Suprapubic skin (tissue), 4 donors: ENCODE results near the gene OR51V1. TPM values are rescaled to one million over a fixed set of nuclear protein-coding genes. Genes with fewer than 3 reads are reported as not detected.

Experiments
- DNase-seq, 2 donors: peaks; one replicate each; pipeline ENCODE4 v3.0.0-alpha.2; 2019; ENCODE audit warnings: low spot score in 2 of 2
- H3K27ac ChIP-seq: fragments of 200-600 bp; sonication (generic); one replicate; pipeline ENCODE4 v1.5.1; 2019
- H3K27me3 ChIP-seq: fragments of 200-600 bp; sonication (generic); one replicate; pipeline ENCODE4 v1.5.1; 2019
- H3K36me3 ChIP-seq: fragments of 200-600 bp; sonication (generic); one replicate; pipeline ENCODE4 v1.5.1; 2019
- H3K4me1 ChIP-seq: fragments of 200-600 bp; sonication (generic); one replicate; pipeline ENCODE4 v1.5.1; 2019
- H3K4me3 ChIP-seq: fragments of 200-600 bp; sonication (generic); one replicate; pipeline ENCODE4 v1.5.1; 2019; ENCODE audit warnings: mild to moderate bottlenecking
- H3K9me3 ChIP-seq: fragments of 200-600 bp; sonication (generic); one replicate; pipeline ENCODE4 v1.5.1; 2019
- CTCF ChIP-seq, 2 donors: fragments of 200-600 bp in 1 of 2; fragments of 450-650 bp in 1 of 2; sonication (generic) in 1 of 2; IDR thresholded peaks; one replicate each; pipeline ENCODE4 v1.5.1; 2016 to 2019; ENCODE audit warnings: antibody characterized with exemption in 2 of 2, mild to moderate bottlenecking in 1 of 2, moderate library complexity in 1 of 2
- EP300 ChIP-seq: sonication (generic); formaldehyde crosslinking; IDR thresholded peaks from one replicate; pipeline ENCODE4 v1.6.1; 2017; ENCODE audit warnings: antibody characterized with exemption
- POLR2A ChIP-seq, 2 donors: fragments of 450-650 bp; IDR thresholded peaks; one replicate each; pipeline ENCODE4 v1.6.1; 2017; ENCODE audit warnings: antibody characterized with exemption in 2 of 2, mild to moderate bottlenecking in 2 of 2, moderate library complexity in 2 of 2
- POLR2AphosphoS5 ChIP-seq, 3 donors: sonication (generic); formaldehyde crosslinking; IDR thresholded peaks; one replicate each; pipeline ENCODE4 v1.6.1; 2017; ENCODE audit warnings: antibody characterized with exemption in 3 of 3
- WGBS: methylation state at CpG from one replicate; pipeline ENCODE4 v1.1.5; 2018; 5-methylcytosine and 5-hydroxymethylcytosine counted together
- total RNA-seq, 4 donors: library from RNA; depleted of rRNA; stranded (reverse); fragments of >200 nt; gene quantifications; one replicate each; pipeline ENCODE4 v1.1.0, GENCODE V29; 2016

Gene OR51V1
- total RNA-seq, 4 donors from 2014 or later, result not detected

- H3K4me3 ChIP-seq, result no peak overlapping the region
- H3K4me1 ChIP-seq, result no peaks in the 10 kb centered on the region
- H3K36me3 ChIP-seq, result no peaks in the 10 kb centered on the region
- 85% methylated on average over 1 of the region's 1 CpG for WGBS
- H3K27me3 ChIP-seq, result no peaks in the 10 kb centered on the region
- no peaks in the 10 kb centered on the region for H3K9me3 ChIP-seq
- no peak overlapping the region for H3K27ac ChIP-seq
- DNase-seq, result no peak
- TF ChIP-seq EP300, result no peak
- TF ChIP-seq CTCF (IDR thresholded peaks at IDR 0.05), result no peak
- no peak for TF ChIP-seq POLR2A (IDR thresholded peaks at IDR 0.05)
- no peak for TF ChIP-seq POLR2AphosphoS5 (IDR thresholded peaks at IDR 0.05)
Measured at GRCh38 chr11:5240056-5240455, 39.6 kb upstream of the OR51V1 start.

GRCh38 chr11:5239046-5239445 lies 38.6 kb upstream of the OR51V1 start:
- no peak overlapping the region for H3K27ac ChIP-seq
- H3K4me1 ChIP-seq, result no peaks in the 10 kb centered on the region
- no peak for TF ChIP-seq POLR2A (IDR thresholded peaks at IDR 0.05)
- TF ChIP-seq CTCF (IDR thresholded peaks at IDR 0.05), result no peak
- no peak for TF ChIP-seq EP300
- no peak for TF ChIP-seq POLR2AphosphoS5 (IDR thresholded peaks at IDR 0.05)
- H3K4me3 ChIP-seq, result no peak overlapping the region
- H3K9me3 ChIP-seq, result no peaks in the 10 kb centered on the region
- no peaks in the 10 kb centered on the region for H3K36me3 ChIP-seq
- no peaks in the 10 kb centered on the region for H3K27me3 ChIP-seq
- no peak for DNase-seq

- TF ChIP-seq POLR2AphosphoS5 (IDR thresholded peaks at IDR 0.05) (no peak), EP300 (no peak), CTCF (IDR thresholded peaks at IDR 0.05) (no peak), POLR2A (IDR thresholded peaks at IDR 0.05) (no peak)
- Histone ChIP-seq H3K4me1 (no peaks in the 10 kb centered on the region), H3K27me3 (no peaks in the 10 kb centered on the region), H3K27ac (no peak overlapping the region), H3K36me3 (no peaks in the 10 kb centered on the region), H3K9me3 (no peaks in the 10 kb centered on the region), H3K4me3 (no peak overlapping the region)
- no peak for DNase-seq
- WGBS, result 66% methylated on average over 2 of the region's 2 CpGs
Measured at GRCh38 chr11:5238486-5238885, 38.0 kb upstream of the OR51V1 start.

GRCh38 chr11:5237420-5237819 lies 36.9 kb upstream of the OR51V1 start:
- H3K9me3 ChIP-seq, result no peaks in the 10 kb centered on the region
- H3K4me1 ChIP-seq, result no peaks in the 10 kb centered on the region
- H3K27me3 ChIP-seq, result no peaks in the 10 kb centered on the region
- H3K4me3 ChIP-seq, result no peak overlapping the region
- 93% methylated on average over 1 of the region's 2 CpGs for WGBS
- H3K36me3 ChIP-seq, result no peaks in the 10 kb centered on the region
- H3K27ac ChIP-seq, result no peak overlapping the region
- DNase-seq, result no peak
- TF ChIP-seq EP300 (no peak), CTCF (IDR thresholded peaks at IDR 0.05) (no peak), POLR2AphosphoS5 (IDR thresholded peaks at IDR 0.05) (no peak), POLR2A (IDR thresholded peaks at IDR 0.05) (no peak)

- Histone ChIP-seq H3K9me3 (no peaks in the 10 kb centered on the region), H3K36me3 (no peaks in the 10 kb centered on the region), H3K4me1 (no peaks in the 10 kb centered on the region), H3K4me3 (no peak overlapping the region), H3K27ac (no peak overlapping the region), H3K27me3 (no peaks in the 10 kb centered on the region)
- TF ChIP-seq CTCF (IDR thresholded peaks at IDR 0.05), result no peak
- no peak for TF ChIP-seq EP300
- TF ChIP-seq POLR2A (IDR thresholded peaks at IDR 0.05), result no peak
- TF ChIP-seq POLR2AphosphoS5 (IDR thresholded peaks at IDR 0.05), result no peak
- DNase-seq, result no peak
- WGBS, result 89% methylated on average over 5 of the region's 5 CpGs
Measured at GRCh38 chr11:5235364-5236095, 35.0 kb upstream of the OR51V1 start.
